IPS DF 4.7 (cell line): Measurements from ENCODE around the gene NAGPA.

ENCODE experiments used
- DNase-seq: peaks from one replicate; pipeline ENCODE4 v3.0.0-alpha.2; 2013; ENCODE audit warnings: low spot score; ENCODE audit errors: extremely low read depth

Gene NAGPA

GRCh38 chr16:5028950-5029475, 4.7 kb downstream of the NAGPA start:
- DNase-seq = no peak

GRCh38 chr16:5027575-5028235, 6.0 kb downstream of the NAGPA start:
- no peak for DNase-seq

GRCh38 chr16:5027086-5027485, 6.6 kb downstream of the NAGPA start:
- no peak for DNase-seq

GRCh38 chr16:5026664-5027063, 7.1 kb downstream of the NAGPA start:
- no peak for DNase-seq

GRCh38 chr16:5025171-5025632, 8.5 kb downstream of the NAGPA start:
- DNase-seq = no peak

GRCh38 chr16:5024632-5025031, 9.1 kb downstream of the NAGPA start:
- DNase-seq = no peak

GRCh38 chr16:5022521-5022920, 11.2 kb downstream of the NAGPA start:
- no peak for DNase-seq

GRCh38 chr16:5020551-5020950, 13.2 kb downstream of the NAGPA start:
- no peak for DNase-seq

- no peak for DNase-seq
These were observed 14.0 kb downstream of the NAGPA start for GRCh38 chr16:5019775-5020174.

GRCh38 chr16:5018793-5019192, 14.9 kb downstream of the NAGPA start:
- no peak for DNase-seq

GRCh38 chr16:5017678-5017969, 16.1 kb downstream of the NAGPA start:
- no peak for DNase-seq

GRCh38 chr16:5016967-5017677, 16.6 kb downstream of the NAGPA start:
- no peak for DNase-seq

GRCh38 chr16:5015887-5016286, 17.8 kb downstream of the NAGPA start:
- DNase-seq = no peak

- no peak for DNase-seq
These were observed 18.4 kb downstream of the NAGPA start for GRCh38 chr16:5015351-5015750.

- DNase-seq = no peak
These were observed 20.8 kb downstream of the NAGPA start for GRCh38 chr16:5012887-5013286.

GRCh38 chr16:5011637-5012036, 22.1 kb downstream of the NAGPA start:
- DNase-seq = no peak

- DNase-seq = no peak
These were observed 23.0 kb downstream of the NAGPA start for GRCh38 chr16:5010576-5011329.

- no peak for DNase-seq
These were observed 25.4 kb downstream of the NAGPA start for GRCh38 chr16:5008311-5008731.

- DNase-seq = no peak
These were observed 26.5 kb downstream of the NAGPA start for GRCh38 chr16:5007256-5007655.

- no peak for DNase-seq
These were observed 27.2 kb downstream of the NAGPA start for GRCh38 chr16:5006348-5007193.

- DNase-seq = no peak
These were observed 27.8 kb downstream of the NAGPA start for GRCh38 chr16:5005916-5006315.
